Posterior vena cava (tissue), 2 donors: Measurements from ENCODE around the gene PPM1L. TPM values are rescaled to one million over a fixed set of nuclear protein-coding genes. Genes with fewer than 3 reads are reported as not detected.

Experiments
- DNase-seq: peaks from one replicate; pipeline ENCODE4 v3.0.0-alpha.2; 2020; ENCODE audit warnings: low spot score
- intact Hi-C, 2 donors: fragments of 100-400 bp; cut with DNase I; formaldehyde crosslinking; loops; one replicate each; pipeline versions ENCODE4 v1.14.1 to v1.14.2; 2022 to 2023
- total RNA-seq, 2 donors: library from RNA; stranded (reverse); fragmentation: NEBNext Ultra II Directional; extraction: Animal tissue kit (Norgen Biotek cat#: 25700); gene quantifications; one replicate each; pipeline ENCODE4 v1.2.1, GENCODE V29; 2021
- donor health status: DM: yes; HTN: yes; CAD: no.
- donor health status: DM: yes; HTN: yes; CAD: no.

PPM1L gene
- total RNA-seq, 2 donors from 2014 or later, result 12.3 to 13.0 TPM

GRCh38 chr3:160796813-160797164, 40.8 kb downstream of the PPM1L start:
- no peak for DNase-seq

DNA sequence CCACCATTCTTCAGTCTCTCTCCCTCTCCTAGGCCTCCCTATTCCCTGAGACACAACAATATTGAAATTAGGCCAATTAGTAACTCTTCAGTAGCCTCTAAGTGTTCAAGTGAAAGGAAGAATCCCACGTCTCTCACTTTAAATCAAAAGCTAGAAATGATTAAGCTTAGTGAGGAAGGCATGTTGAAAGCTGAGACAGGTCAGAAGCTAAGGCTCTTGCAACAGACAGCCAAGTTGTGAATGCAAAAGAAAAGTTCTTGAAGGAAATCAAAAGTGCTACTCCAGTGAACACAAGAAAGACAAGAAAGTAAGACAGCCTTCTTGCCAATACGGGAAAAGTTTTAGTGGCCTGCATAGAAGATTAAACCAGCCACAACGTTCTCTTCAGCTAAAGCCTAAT, 41.3 kb downstream of the PPM1L start:
- no peak for DNase-seq
- intact Hi-C loops, result no loop called here

More at GRCh38 chr3:160796813-160797164, 40.8 kb downstream of the PPM1L start:
- intact Hi-C loops, result no loop called here

DNA sequence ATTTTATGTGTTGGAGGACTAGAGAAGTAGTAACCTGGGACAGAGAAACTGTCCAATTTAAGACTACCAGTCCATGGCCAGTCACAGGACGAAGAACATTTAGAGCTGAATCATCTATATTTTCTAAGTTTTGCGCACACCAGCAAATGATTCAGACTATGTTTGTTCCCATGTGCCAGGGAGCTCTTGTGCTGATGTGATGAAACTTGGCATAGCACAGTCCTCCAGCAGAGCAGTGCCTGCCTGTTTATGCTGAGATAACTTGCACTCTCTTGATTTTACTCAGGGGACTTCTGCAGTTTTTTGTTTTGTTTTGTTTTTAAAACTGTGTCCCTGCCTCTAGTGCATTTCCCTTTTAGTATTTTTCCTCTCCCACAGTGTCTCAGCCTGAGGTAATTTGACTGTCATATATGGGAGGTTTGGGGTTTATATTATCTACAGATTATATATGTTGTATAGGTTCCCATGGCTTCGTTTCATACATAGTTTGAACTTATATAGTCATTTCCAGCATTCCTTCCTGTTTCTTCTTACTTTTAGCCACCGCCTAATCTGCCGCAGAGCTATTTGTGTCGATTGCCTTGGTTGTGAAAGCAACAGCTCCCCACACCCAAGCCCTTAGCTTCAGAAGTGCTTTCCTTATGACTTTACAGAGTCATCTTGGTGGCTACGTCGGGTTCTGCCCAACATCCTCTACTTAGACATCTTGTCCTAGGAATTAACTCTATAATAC, 45.5 kb downstream of the PPM1L start:
- no peak for DNase-seq
- intact Hi-C loops, result loop anchor here in 1 of 2 donors (10.0 kb wide), 1 partner anchor 47 kb away; the partner anchor contains the start of gene PPM1L

DNA sequence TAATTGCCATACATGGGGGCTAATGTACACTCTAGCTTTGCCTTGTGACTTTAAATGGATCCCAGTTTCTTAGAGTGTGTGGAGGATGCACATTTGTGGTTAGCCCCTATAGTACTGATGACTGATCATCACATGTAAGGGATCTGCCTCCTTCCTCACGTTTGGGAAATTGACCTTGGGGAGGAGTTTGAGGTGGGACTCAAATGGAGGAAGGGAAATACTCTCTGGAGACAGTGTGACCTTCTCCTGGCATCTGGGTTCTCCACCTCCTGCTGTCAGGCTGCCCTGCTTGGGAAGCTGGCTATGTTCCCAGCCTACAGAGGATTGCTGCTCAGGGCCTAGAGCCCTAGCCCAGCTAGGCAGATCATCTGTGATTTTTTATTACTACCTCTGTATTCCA, 48.7 kb downstream of the PPM1L start:
- intact Hi-C loops, result loop anchor here in 1 of 2 donors (10.0 kb wide), 1 partner anchor 50 kb away; the partner anchor contains the start of gene PPM1L
- DNase-seq, result no peak

GRCh38 chr3:160806094-160806493, 50.1 kb downstream of the PPM1L start:
- intact Hi-C loops, result loop anchor here in 1 of 2 donors (10.0 kb wide), 1 partner anchor 51 kb away; the partner anchor contains the start of gene PPM1L

DNA sequence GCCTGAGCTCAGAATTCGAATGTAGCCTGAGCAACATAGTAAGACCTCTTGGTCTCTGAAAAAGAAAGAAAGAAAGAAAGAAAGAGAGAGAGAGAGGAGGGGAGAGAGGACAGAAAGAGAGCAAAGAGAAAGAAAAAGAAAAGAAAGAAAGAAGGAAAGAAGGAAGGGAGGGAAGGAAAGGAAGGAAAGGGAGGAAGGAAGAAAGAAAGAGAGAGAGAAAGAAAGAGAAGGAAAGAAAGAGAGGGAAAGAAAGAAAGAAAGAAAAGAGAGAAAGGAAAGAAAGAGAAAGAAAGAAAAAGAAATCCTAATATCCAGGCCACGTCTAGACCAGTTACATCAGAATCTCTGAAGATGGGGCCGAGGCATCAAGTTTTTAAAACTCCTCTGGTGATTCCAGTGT, 50.7 kb downstream of the PPM1L start:
- DNase-seq, result no peak
- intact Hi-C loops, result loop anchor here in 1 of 2 donors (10.0 kb wide), 1 partner anchor 52 kb away; the partner anchor contains the start of gene PPM1L

More at GRCh38 chr3:160806094-160806493, 50.1 kb downstream of the PPM1L start:
- no peak for DNase-seq

- DNase-seq, result no peak
- intact Hi-C loops, result loop anchor here (2.0 to 10.0 kb wide), 2 partner anchors 20 to 54 kb away; partner anchors contain the start of gene PPM1L (in 1 of the 2)
Observed at GRCh38 chr3:160808838-160809237, 52.8 kb downstream of the PPM1L start.

- intact Hi-C loops, result loop anchor here (2.0 to 10.0 kb wide), 2 partner anchors 21 to 55 kb away; partner anchors contain the start of gene PPM1L (in 1 of the 2)
- DNase-seq, result no peak
Observed at GRCh38 chr3:160809453-160809852, 53.4 kb downstream of the PPM1L start.

DNA sequence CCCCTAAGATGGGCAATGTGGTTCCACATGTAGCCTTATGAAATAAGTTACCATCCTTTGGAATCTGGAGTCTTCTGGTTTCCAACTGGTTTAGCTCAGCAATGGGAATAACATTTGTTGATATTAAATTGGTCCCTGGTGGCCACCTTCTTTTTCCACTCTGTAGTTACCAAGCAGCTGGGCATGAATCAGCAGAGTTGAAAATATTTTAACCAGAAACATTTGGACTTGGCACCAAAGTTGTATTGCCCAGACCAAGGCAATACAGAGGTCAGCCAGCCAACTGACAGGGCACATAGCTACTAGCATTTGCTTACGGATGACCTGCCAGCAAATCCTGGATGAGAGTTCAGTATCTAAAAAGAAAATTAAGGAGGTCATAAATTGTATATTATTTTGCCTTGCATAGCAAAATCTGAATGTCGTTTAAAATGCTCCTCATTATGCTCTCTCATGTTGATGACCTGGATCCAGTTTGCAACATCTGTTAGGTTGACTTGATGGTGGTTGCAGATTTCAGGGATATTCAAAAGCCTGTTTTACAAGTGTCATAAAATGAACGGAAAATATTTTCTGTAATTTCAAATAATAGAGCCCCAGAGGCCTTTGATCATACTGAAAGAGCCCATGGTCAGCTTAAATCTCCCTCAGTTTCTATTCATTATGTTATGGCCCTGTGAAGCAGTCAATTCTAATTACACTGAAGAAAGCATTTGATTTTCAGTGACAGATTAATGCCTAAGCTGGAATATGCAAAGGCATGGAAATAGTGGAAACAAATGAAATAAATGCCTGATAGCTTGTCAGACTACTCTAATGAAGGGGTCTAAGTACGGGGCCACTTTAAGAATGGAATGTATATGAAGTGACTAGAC, 54.6 kb downstream of the PPM1L start:
- no peak for DNase-seq
- intact Hi-C loops, result no loop called here

- intact Hi-C loops, result no loop called here
- DNase-seq, result no peak
Observed at GRCh38 chr3:160811237-160811548, 55.2 kb downstream of the PPM1L start.

GRCh38 chr3:160812304-160812703, 56.3 kb downstream of the PPM1L start:
- intact Hi-C loops, result no loop called here
- DNase-seq, result no peak

- DNase-seq, result no peak
- intact Hi-C loops, result no loop called here
Observed at GRCh38 chr3:160815280-160815679, 59.2 kb downstream of the PPM1L start.

- intact Hi-C loops, result no loop called here
- no peak for DNase-seq
Observed at GRCh38 chr3:160820022-160820421, 64.0 kb downstream of the PPM1L start.

DNA sequence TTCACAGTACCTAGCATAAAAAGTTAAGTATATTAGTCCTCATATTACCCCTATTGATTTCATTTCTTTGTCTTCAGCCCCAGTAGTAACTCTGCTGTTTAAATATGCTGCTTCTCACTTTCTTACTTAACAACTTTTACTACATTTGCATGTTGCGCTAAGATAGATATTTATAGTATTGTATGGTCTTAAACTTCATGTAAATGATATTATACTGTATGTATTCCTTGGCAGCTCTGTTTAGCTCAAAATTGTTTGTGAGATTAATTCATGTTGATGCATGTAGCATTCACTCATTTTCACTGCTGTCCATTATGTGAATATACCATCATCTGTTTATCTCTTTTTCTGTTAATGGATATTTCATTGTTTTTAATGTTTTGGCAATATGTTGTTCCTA, 64.4 kb downstream of the PPM1L start:
- no peak for DNase-seq
- intact Hi-C loops, result no loop called here

GRCh38 chr3:160822936-160823335, 66.9 kb downstream of the PPM1L start:
- no peak for DNase-seq

DNA sequence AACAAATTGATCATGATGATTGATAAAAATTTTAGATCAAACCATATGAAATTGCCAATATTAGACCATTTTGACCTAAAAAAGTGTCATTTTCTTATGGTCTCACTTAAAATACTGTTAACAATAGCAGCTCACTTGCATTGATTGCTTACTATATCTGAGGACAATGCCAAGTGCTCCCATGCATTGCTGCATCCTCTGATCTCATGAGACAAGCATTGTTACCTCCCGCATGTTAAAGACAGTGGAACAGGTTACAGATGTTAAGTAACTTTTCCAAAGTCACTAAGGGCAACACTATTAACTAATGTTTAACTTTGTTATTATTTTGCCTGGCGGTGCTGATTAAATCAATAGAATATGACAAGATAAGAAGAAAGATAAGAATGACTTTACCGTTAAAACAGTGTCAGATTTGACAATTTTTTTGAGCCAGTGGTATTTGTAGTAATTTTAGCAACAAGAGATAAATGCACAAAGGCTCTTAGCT, 69.3 kb downstream of the PPM1L start:
- DNase-seq, result no peak
- intact Hi-C loops, result no loop called here

More at GRCh38 chr3:160822936-160823335, 66.9 kb downstream of the PPM1L start:
- intact Hi-C loops, result no loop called here

GRCh38 chr3:160826408-160826807, 70.4 kb downstream of the PPM1L start:
- DNase-seq, result no peak
- intact Hi-C loops, result no loop called here

GRCh38 chr3:160826991-160827390, 71.0 kb downstream of the PPM1L start:
- DNase-seq, result no peak

GRCh38 chr3:160827516-160827915, 71.5 kb downstream of the PPM1L start:
- intact Hi-C loops, result no loop called here
- DNase-seq, result no peak

More at GRCh38 chr3:160826991-160827390, 71.0 kb downstream of the PPM1L start:
- intact Hi-C loops, result no loop called here

- DNase-seq, result no peak
Observed at GRCh38 chr3:160828880-160829279, 72.8 kb downstream of the PPM1L start.

More at GRCh38 chr3:160828880-160829279, 72.8 kb downstream of the PPM1L start:
- intact Hi-C loops, result no loop called here
